Neuronal stem cell (in vitro differentiated cells): ENCODE measurements around the gene PRPF6.
A peak's percentile ranks its signal among the peaks of the same experiment; 100 is the strongest.

Experiments used
- DNase-seq: peaks from one replicate; pipeline ENCODE4 v3.0.0-alpha.2; 2013; ENCODE audit warnings: low spot score
- H2AFZ ChIP-seq: one replicate; pipeline ENCODE4 v1.6.1; 2013; ENCODE audit warnings: mild to moderate bottlenecking, low read length, inconsistent platforms
- H2AK5ac ChIP-seq: 2 replicates; pipeline ENCODE4 v1.6.1; 2013; ENCODE audit warnings: low read depth, mild to moderate bottlenecking, inconsistent platforms, low read length, moderate library complexity, mixed read lengths
- H2BK120ac ChIP-seq: 2 replicates; pipeline ENCODE4 v1.6.1; 2013; ENCODE audit warnings: low read depth, mild to moderate bottlenecking, inconsistent platforms, low read length, moderate library complexity, mixed read lengths
- H2BK12ac ChIP-seq: one replicate; pipeline ENCODE4 v1.6.1; 2013; ENCODE audit warnings: low read length, inconsistent platforms
- H2BK15ac ChIP-seq: 2 replicates; pipeline ENCODE4 v1.6.1; 2013; ENCODE audit warnings: mild to moderate bottlenecking, low read length, inconsistent platforms, mixed read lengths
- H2BK5ac ChIP-seq: one replicate; pipeline ENCODE4 v1.6.1; 2013; ENCODE audit warnings: inconsistent platforms, mild to moderate bottlenecking, low read length, moderate library complexity
- H3K14ac ChIP-seq: one replicate; pipeline ENCODE4 v1.6.1; 2013; ENCODE audit warnings: low read length, inconsistent platforms
- H3K18ac ChIP-seq: 2 replicates; pipeline ENCODE4 v1.6.1; 2013; ENCODE audit warnings: low read length, inconsistent platforms
- H3K23ac ChIP-seq: 2 replicates; pipeline ENCODE4 v1.6.1; 2013; ENCODE audit warnings: low read depth, mild to moderate bottlenecking, mixed read lengths, low read length, inconsistent platforms; ENCODE audit not compliant: poor library complexity
- H3K27ac ChIP-seq: replicated peaks from 3 replicates; pipeline ENCODE4 v1.5.1; 2013; ENCODE audit warnings: low read length, inconsistent platforms
- H3K27me3 ChIP-seq, 3 experiments: 2 replicates each; pipeline ENCODE4 v1.6.1; 2013; ENCODE audit warnings: low read length in 3 of 3, mild to moderate bottlenecking in 2 of 3, inconsistent platforms in 1 of 3, low read depth in 1 of 3, mixed read lengths in 1 of 3, moderate library complexity in 1 of 3; ENCODE audit not compliant: control insufficient read depth in 3 of 3, insufficient read depth in 3 of 3
- H3K36me3 ChIP-seq, 2 donors: replicated peaks in 1 of 2; 2 replicates each; pipeline ENCODE4 v1.6.1; 2013; ENCODE audit warnings: low read length in 2 of 2; ENCODE audit not compliant: control insufficient read depth in 2 of 2, insufficient read depth in 2 of 2
- H3K4ac ChIP-seq: 2 replicates; pipeline ENCODE4 v1.6.1; 2013; ENCODE audit warnings: inconsistent platforms, mild to moderate bottlenecking, low read length, moderate library complexity
- H3K4me1 ChIP-seq, 2 donors: 1 replicate in 1 of 2; 2 replicates in 1 of 2; pipeline ENCODE4 v1.6.1; 2013; ENCODE audit warnings: low read length in 2 of 2, low read depth in 1 of 2; ENCODE audit not compliant: control insufficient read depth in 2 of 2, insufficient read depth in 1 of 2
- H3K4me2 ChIP-seq: one replicate; pipeline ENCODE4 v1.6.1; 2013; ENCODE audit warnings: mild to moderate bottlenecking, low read length, inconsistent platforms; ENCODE audit not compliant: insufficient read depth, poor library complexity, severe bottlenecking
- H3K4me3 ChIP-seq, 2 donors: 2 replicates each; pipeline ENCODE4 v1.5.1; 2013; ENCODE audit warnings: low read length in 2 of 2, mild to moderate bottlenecking in 2 of 2, inconsistent platforms in 1 of 2, moderate library complexity in 1 of 2
- H3K79me1 ChIP-seq: one replicate; pipeline ENCODE4 v1.6.1; 2013; ENCODE audit warnings: low read depth, mild to moderate bottlenecking, inconsistent platforms, low read length, moderate library complexity
- H3K9ac ChIP-seq: one replicate; pipeline ENCODE4 v1.6.1; 2013; ENCODE audit warnings: mild to moderate bottlenecking, low read depth, low read length, inconsistent platforms; ENCODE audit not compliant: poor library complexity
- H3K9me3 ChIP-seq, 2 donors: replicated peaks in 1 of 2; 2 replicates each; pipeline versions ENCODE3 to v1.6.1; 2013; ENCODE audit warnings: low read length in 2 of 2, mild to moderate bottlenecking in 2 of 2, inconsistent platforms in 1 of 2, low read depth in 1 of 2, mixed read lengths in 1 of 2, moderate library complexity in 1 of 2; ENCODE audit not compliant: control insufficient read depth in 2 of 2, insufficient read depth in 1 of 2
- H4K8ac ChIP-seq: one replicate; pipeline ENCODE4 v1.6.1; 2013; ENCODE audit warnings: low read depth, mild to moderate bottlenecking, inconsistent platforms, low read length, moderate library complexity
- H4K91ac ChIP-seq: one replicate; pipeline ENCODE4 v1.6.1; 2013; ENCODE audit warnings: low read length, low read depth, mild to moderate bottlenecking, inconsistent platforms; ENCODE audit not compliant: poor library complexity
- WGBS, 2 donors: extraction: QIAGEN DNeasy Blood & Tissue Kit; methylation state at CpG; one replicate each; pipeline ENCODE4 v1.1.7; 2013; ENCODE audit warnings: missing lambda C conversion rate in 2 of 2, mixed read lengths in 1 of 2; ENCODE audit not compliant: insufficient read length in 2 of 2, insufficient replicate concordance in 1 of 2; ENCODE audit errors: extremely low coverage in 2 of 2; 5-methylcytosine and 5-hydroxymethylcytosine counted together

PRPF6 gene

DNA sequence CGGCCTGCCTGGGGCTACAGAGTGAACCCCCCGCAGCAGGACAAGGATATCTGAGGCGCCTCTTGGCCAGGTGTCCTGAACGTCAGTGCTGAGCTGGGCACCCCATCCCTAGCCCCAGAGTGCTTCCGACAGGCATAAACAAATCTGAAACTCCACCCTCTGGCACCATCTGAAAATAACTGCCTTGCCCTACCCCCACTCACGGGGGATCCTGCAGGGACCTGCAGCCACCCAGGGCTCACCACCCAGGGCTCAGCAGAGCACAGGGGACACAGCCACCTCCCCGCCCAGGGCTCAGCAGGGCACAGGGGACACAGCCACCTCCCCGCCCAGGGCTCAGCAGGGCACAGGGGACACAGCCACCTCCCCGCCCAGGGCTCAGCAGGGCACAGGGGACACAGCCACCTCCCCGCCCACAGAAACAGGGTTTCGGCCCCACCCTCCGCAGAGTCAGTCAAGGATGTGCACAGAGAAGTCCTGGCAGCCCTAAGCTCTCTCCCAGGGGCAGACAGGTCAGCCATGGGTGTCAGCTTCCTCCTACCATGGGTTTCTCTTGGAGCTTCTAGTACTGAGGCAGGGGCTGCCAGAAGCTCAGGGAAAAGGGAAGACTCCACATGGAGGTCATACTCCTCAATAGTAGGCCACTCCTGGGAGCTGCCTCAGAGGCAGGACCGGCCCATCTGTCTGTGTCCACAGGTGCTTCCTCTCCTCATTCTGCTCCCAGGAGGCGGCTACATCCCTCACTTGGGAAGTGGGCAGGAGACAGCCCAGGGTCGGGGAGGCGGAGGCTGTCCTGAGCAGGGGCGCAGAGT lies 29.3 kb upstream of the PRPF6 start:
- no peak overlapping the region for H2BK15ac ChIP-seq
- WGBS, 2 donors, result no CpG with 5 or more reads among the region's 17 CpGs
- H3K4me2 ChIP-seq, result no peak overlapping the region
- no peaks in the 10 kb centered on the region for H3K9me3 ChIP-seq
- H2BK120ac ChIP-seq, result no peak overlapping the region
- H3K4me1 ChIP-seq, result peaks cover 26 to 27% of the 10 kb centered on the region in 2 donors
- H4K91ac ChIP-seq, result peak overlapping the region; percentile 3
- DNase-seq, result no peak
- no peak overlapping the region for H3K9ac ChIP-seq
- H2AFZ ChIP-seq, result no peak overlapping the region
- H3K14ac ChIP-seq, result no peak overlapping the region
- no peak overlapping the region for H4K8ac ChIP-seq
- no peak overlapping the region for H2BK12ac ChIP-seq
- H3K36me3 ChIP-seq, result peaks cover 6 to 23% of the 10 kb centered on the region in 2 donors
- H3K27me3 ChIP-seq, result no peaks in the 10 kb centered on the region
- no peak overlapping the region for H3K27ac ChIP-seq
- no peak overlapping the region for H2BK5ac ChIP-seq
- H2AK5ac ChIP-seq, result peak overlapping the region; percentile 79
- H3K23ac ChIP-seq, result no peak overlapping the region
- no peak overlapping the region for H3K18ac ChIP-seq
- H3K4ac ChIP-seq, result peak overlapping the region; percentile 76
- H3K79me1 ChIP-seq, result peaks cover 38% of the 10 kb centered on the region
- H3K4me3 ChIP-seq, result no peak overlapping the region

DNA sequence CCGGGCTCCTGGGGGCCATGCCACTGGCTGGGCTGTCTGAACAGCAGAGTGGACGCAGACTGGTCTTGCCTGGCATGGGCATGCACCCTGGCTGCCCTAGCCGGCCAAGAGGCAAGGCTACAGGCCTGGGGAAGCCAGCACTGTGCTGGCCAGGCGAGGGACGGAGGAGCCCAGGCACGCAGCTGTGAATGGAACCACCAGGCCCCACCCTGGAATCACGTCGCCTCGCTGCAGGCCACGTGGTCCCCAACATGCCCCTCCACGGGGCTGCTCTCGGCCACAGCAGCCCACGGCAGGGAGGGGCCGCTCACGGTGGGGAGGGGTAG lies 28.8 kb upstream of the PRPF6 start:
- Histone ChIP-seq H2BK15ac (no peak overlapping the region), H3K79me1 (peaks cover 36% of the 10 kb centered on the region), H3K27ac (no peak overlapping the region), H4K8ac (no peak overlapping the region), H2BK5ac (no peak overlapping the region), H2AFZ (no peak overlapping the region), H3K23ac (no peak overlapping the region), H2AK5ac (no peak overlapping the region), H3K18ac (peak overlapping the region; percentile 17), H3K9me3 (no peaks in the 10 kb centered on the region), H3K14ac (no peak overlapping the region), H4K91ac (peak overlapping the region; percentile 3), H3K27me3 (no peaks in the 10 kb centered on the region), H2BK12ac (peak overlapping the region; percentile 84), H2BK120ac (no peak overlapping the region), H3K4me3 (no peak overlapping the region), H3K4ac (peak overlapping the region; percentile 76), H3K4me1 (peaks cover 27 to 31% of the 10 kb centered on the region in 2 donors), H3K4me2 (no peak overlapping the region), H3K9ac (peak overlapping the region; percentile 77), H3K36me3 (peaks cover 6 to 23% of the 10 kb centered on the region in 2 donors)
- DNase-seq, result no peak
- WGBS, 2 donors, result no CpG with 5 or more reads among the region's 15 CpGs

DNA sequence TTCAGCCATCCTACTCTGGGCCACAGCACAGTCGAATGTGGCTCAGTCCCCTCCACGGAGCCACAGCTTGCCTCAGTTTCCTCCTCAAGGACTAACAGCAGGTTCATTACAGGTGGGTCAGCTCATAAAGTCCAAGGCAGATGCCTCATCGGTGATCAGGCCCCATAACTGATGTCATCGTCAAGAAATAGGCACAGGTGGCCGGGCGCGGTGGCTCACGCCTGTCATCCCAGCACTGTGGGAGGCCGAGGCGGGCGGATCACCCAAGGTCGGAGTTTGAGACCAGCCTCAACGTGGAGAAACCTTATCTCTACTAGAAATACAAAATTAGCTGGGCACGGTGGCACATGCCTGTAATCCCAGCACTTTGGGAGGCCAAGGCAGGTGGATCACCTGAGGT lies 28.2 kb upstream of the PRPF6 start:
- no peak for DNase-seq

DNA sequence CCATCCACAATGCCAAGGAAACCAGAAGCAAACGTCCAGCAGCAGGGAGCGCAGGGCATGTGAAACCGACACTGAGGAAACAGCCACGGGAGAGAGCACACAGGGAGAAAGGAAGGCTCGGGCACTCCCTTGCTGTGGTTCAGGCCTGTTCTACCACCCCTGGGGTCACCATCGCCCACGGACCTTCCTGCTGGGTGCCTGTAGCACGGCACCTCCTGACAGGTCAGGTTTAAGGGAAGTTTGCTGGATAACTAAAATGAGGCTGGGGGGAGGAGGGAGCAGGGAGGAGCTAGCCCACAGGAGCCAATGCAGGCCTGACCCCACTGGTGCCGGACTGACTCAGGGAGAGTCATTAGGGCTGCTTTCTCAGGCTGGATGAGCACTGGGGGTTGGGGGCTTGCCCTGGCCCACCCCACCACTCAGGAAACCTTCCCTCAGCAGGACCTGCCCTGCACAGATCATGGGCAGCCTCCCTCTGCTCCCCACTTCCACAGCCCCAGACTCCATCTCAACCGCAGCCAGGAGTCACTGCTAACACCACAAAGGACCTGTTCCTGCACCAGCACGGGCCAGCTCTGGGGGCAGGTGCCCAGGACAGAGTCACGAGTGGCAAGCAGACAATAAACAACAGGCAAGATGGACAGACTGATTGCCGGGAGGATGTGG lies 27.0 kb upstream of the PRPF6 start:
- no peak overlapping the region for H3K27ac ChIP-seq
- peaks cover 31% of the 10 kb centered on the region for H3K79me1 ChIP-seq
- H3K9ac ChIP-seq, result peak overlapping the region; percentile 64
- no peak overlapping the region for H3K4ac ChIP-seq
- H2BK15ac ChIP-seq, result peak overlapping the region; percentile 30
- H2AK5ac ChIP-seq, result no peak overlapping the region
- H3K4me2 ChIP-seq, result no peak overlapping the region
- no peak overlapping the region for H2BK12ac ChIP-seq
- peaks cover 7 to 29% of the 10 kb centered on the region in 2 donors for H3K36me3 ChIP-seq
- H3K9me3 ChIP-seq, result no peaks in the 10 kb centered on the region
- DNase-seq, result no peak
- no peak overlapping the region for H2BK120ac ChIP-seq
- H3K23ac ChIP-seq, result peak overlapping the region; percentile 1
- no peak overlapping the region for H4K8ac ChIP-seq
- H4K91ac ChIP-seq, result no peak overlapping the region
- H2AFZ ChIP-seq, result no peak overlapping the region
- H2BK5ac ChIP-seq, result no peak overlapping the region
- H3K18ac ChIP-seq, result no peak overlapping the region
- H3K4me1 ChIP-seq, result peaks cover 30 to 33% of the 10 kb centered on the region in 2 donors
- no CpG with 5 or more reads among the region's 13 CpGs for WGBS, 2 donors
- no peaks in the 10 kb centered on the region for H3K27me3 ChIP-seq
- no peak overlapping the region for H3K14ac ChIP-seq
- peak overlapping the region; percentile 49 to 85 for H3K4me3 ChIP-seq

More for the DNA sequence above, 28.2 kb upstream of the PRPF6 start:
- Histone ChIP-seq H2BK15ac (no peak overlapping the region), H2BK5ac (no peak overlapping the region), H3K4me2 (no peak overlapping the region), H2BK12ac (peak overlapping the region; percentile 84), H2AFZ (no peak overlapping the region), H3K14ac (no peak overlapping the region), H3K4me3 (no peak overlapping the region), H3K4ac (no peak overlapping the region), H4K91ac (no peak overlapping the region), H3K27ac (no peak overlapping the region), H3K18ac (no peak overlapping the region), H3K36me3 (peaks cover 6 to 23% of the 10 kb centered on the region in 2 donors), H4K8ac (no peak overlapping the region), H3K4me1 (peaks cover 32 to 35% of the 10 kb centered on the region in 2 donors), H3K27me3 (no peaks in the 10 kb centered on the region), H2AK5ac (peak overlapping the region; percentile 63), H3K9ac (peak overlapping the region; percentile 77), H2BK120ac (no peak overlapping the region), H3K79me1 (peaks cover 32% of the 10 kb centered on the region), H3K9me3 (no peaks in the 10 kb centered on the region), H3K23ac (no peak overlapping the region)
- WGBS, 2 donors, result no CpG with 5 or more reads among the region's 14 CpGs
